B cell (primary cell): ENCODE data around the gene CKAP2L. TPM values are rescaled to one million over a fixed set of nuclear protein-coding genes. Genes with fewer than 3 reads are reported as not detected.

Experiments used
- ATAC-seq: fragments of 200-7000 bp; cut with Tn5 transposase; one replicate; pipeline ENCODE4 v1.10.0; 2021; ENCODE audit warnings: low read depth, mild to moderate bottlenecking, moderate number of reproducible peaks, moderate library complexity
- CTCF ChIA-PET: fragments of 350-600 bp; sonication (Branson Sonifier 250); formaldehyde crosslinking; loops from one replicate; lab custom pipeline; 2021; ENCODE audit warnings: antibody characterized with exemption, inconsistent platforms; lab: Charles Lee
- POLR2A ChIA-PET: fragments of 350-600 bp; sonication (Branson Sonifier 250); formaldehyde crosslinking; loops from one replicate; lab custom pipeline; 2021; ENCODE audit warnings: antibody characterized with exemption; lab: Charles Lee
- DNase-seq: peaks from one replicate; pipeline ENCODE4 v3.0.0; 2013
- H2AFZ ChIP-seq: 2 replicates; pipeline ENCODE4 v1.6.1; 2012; ENCODE audit warnings: mild to moderate bottlenecking, low read depth, low read length; ENCODE audit not compliant: insufficient read depth, poor library complexity, severe bottlenecking
- H3K27ac ChIP-seq, 2 donors: 1 replicate in 1 of 2; 2 replicates in 1 of 2; pipeline ENCODE4 v1.5.1; 2012 to 2013; ENCODE audit warnings: low read length in 2 of 2, mild to moderate bottlenecking in 2 of 2, moderate library complexity in 1 of 2
- H3K27me3 ChIP-seq, 4 experiments: fragments of 200-600 bp in 1 of 4; sonication (generic) in 1 of 4; replicated peaks in 1 of 4; 1 replicate in 2 of 4; 2 replicates in 2 of 4; pipeline versions ENCODE4 v1.6.1 to v1.7.0; 2013 to 2016; ENCODE audit warnings: low read length in 3 of 4, mild to moderate bottlenecking in 2 of 4, mixed read lengths in 1 of 4, moderate library complexity in 1 of 4; ENCODE audit not compliant: insufficient read depth in 4 of 4, control insufficient read depth in 3 of 4; ENCODE audit errors: control extremely low read depth in 1 of 4
- H3K36me3 ChIP-seq, 2 experiments: replicated peaks in 1 of 2; 1 replicate in 1 of 2; 2 replicates in 1 of 2; pipeline versions ENCODE4 v1.6.1 to v1.7.1; 2013; ENCODE audit warnings: low read length in 1 of 2; ENCODE audit not compliant: insufficient read depth in 2 of 2, control insufficient read depth in 1 of 2; ENCODE audit errors: control extremely low read depth in 1 of 2, extremely low read depth in 1 of 2
- H3K4me1 ChIP-seq, 2 donors: fragments of 200-600 bp in 1 of 2; sonication (generic) in 1 of 2; 1 replicate in 1 of 2; 2 replicates in 1 of 2; pipeline versions ENCODE4 v1.5.1 to v1.6.1; 2013 to 2017; ENCODE audit warnings: low read length in 2 of 2; ENCODE audit not compliant: control insufficient read depth in 2 of 2, insufficient read depth in 2 of 2
- H3K4me2 ChIP-seq: replicated peaks from 2 replicates; pipeline ENCODE3; 2012; ENCODE audit warnings: mild to moderate bottlenecking, low read depth, low read length; ENCODE audit not compliant: poor library complexity, severe bottlenecking
- H3K4me3 ChIP-seq, 5 experiments: fragments of 200-600 bp in 1 of 5; sonication (generic) in 1 of 5; 1 replicate in 3 of 5; 2 replicates in 2 of 5; pipeline versions ENCODE4 v1.5.1 to v1.7.0; 2011 to 2016; ENCODE audit warnings: low read length in 4 of 5, mild to moderate bottlenecking in 4 of 5, low read depth in 2 of 5, control low read depth in 1 of 5, moderate library complexity in 1 of 5; ENCODE audit not compliant: insufficient read depth in 1 of 5; ENCODE audit errors: control extremely low read depth in 1 of 5, extremely low read depth in 1 of 5
- H3K79me2 ChIP-seq: fragments of 200-600 bp; sonication (generic); one replicate; pipeline ENCODE4 v1.6.0; 2016; ENCODE audit warnings: low read length; ENCODE audit not compliant: control insufficient read depth, insufficient read depth
- H3K9ac ChIP-seq: fragments of 200-600 bp; sonication (generic); 2 replicates; pipeline ENCODE4 v1.6.1; 2017; ENCODE audit warnings: mild to moderate bottlenecking, low read length, moderate library complexity
- H3K9me3 ChIP-seq, 3 donors: one replicate each; pipeline versions ENCODE4 v1.6.1 to v1.7.1; 2013; ENCODE audit warnings: low read length in 2 of 3; ENCODE audit not compliant: control insufficient read depth in 2 of 3, insufficient read depth in 1 of 3; ENCODE audit errors: control extremely low read depth in 1 of 3
- H4K20me1 ChIP-seq: 2 replicates; pipeline ENCODE4 v1.6.0; 2012; ENCODE audit warnings: mild to moderate bottlenecking, low read length; ENCODE audit not compliant: insufficient read depth, control insufficient read depth, poor library complexity, severe bottlenecking
- H3K27ac Mint-ChIP-seq: one replicate; pipeline ENCODE4 v1.8.0; 2021; ENCODE audit warnings: mixed read lengths
- H3K27me3 Mint-ChIP-seq: one replicate; pipeline ENCODE4 v1.8.0; 2021; ENCODE audit warnings: mixed read lengths
- H3K4me1 Mint-ChIP-seq: one replicate; pipeline ENCODE4 v1.8.0; 2021; ENCODE audit warnings: mixed read lengths
- H3K4me3 Mint-ChIP-seq: one replicate; pipeline ENCODE4 v1.8.0; 2021; ENCODE audit warnings: mixed read lengths
- H3K9me3 Mint-ChIP-seq: one replicate; pipeline ENCODE4 v1.8.0; 2022; ENCODE audit warnings: mixed read lengths; ENCODE audit not compliant: insufficient read depth
- CTCF ChIP-seq: fragments of 200-600 bp; IDR thresholded peaks from one replicate; pipeline ENCODE4 v1.8.0; 2022; ENCODE audit warnings: antibody characterized with exemption, mild to moderate bottlenecking
- EZH2 ChIP-seq: IDR thresholded peaks from 2 replicates; pipeline ENCODE4 v1.6.1; 2012; ENCODE audit warnings: borderline replicate concordance, low read depth, mild to moderate bottlenecking, moderate library complexity, low read length; ENCODE audit not compliant: insufficient read depth, poor library complexity, severe bottlenecking
- WGBS: methylation state at CpG from one replicate; pipeline ENCODE4 v1.1.5; 2013; ENCODE audit warnings: missing lambda C conversion rate; ENCODE audit not compliant: insufficient coverage; 5-methylcytosine and 5-hydroxymethylcytosine counted together
- intact Hi-C: fragments of 100-400 bp; cut with micrococcal nuclease; formaldehyde crosslinking; loops from one replicate; pipeline ENCODE4 v1.10.0; 2022
- polyA plus RNA-seq: library from polyadenylated mRNA; depleted of rRNA; stranded (reverse); fragments of >200 nt; gene quantifications from 2 replicates; pipeline ENCODE4 v1.2.3, GENCODE V29; 2012
- total RNA-seq, 2 donors: library from RNA; stranded (reverse); fragments of 120-200 nt in 1 of 2; gene quantifications; 1 replicate in 1 of 2; 2 replicates in 1 of 2; pipeline versions ENCODE4 v1.2.3 to v1.2.4, GENCODE V29; 2013 to 2022

The CKAP2L gene
- total and polyA plus RNA-seq, 2 donors (not counting 1 experiment from before 2014, with no cell fraction given) = 0.01 to 0.25 TPM

GRCh38 chr2:112710956-112711750 lies 53.3 kb downstream of the CKAP2L start:
- POLR2A ChIA-PET = interaction anchor here (0.5 kb wide), 1 partner anchor 88 kb away, joined by 5 read pairs; no protein-coding TSS in a partner anchor
- 100% methylated on average over 4 of the region's 9 CpGs for WGBS
- peak overlapping the region; percentile 32 for H3K27ac Mint-ChIP-seq
- peaks cover 0 to 2% (median 0%) of the 10 kb centered on the region in 4 experiments for H3K27me3 ChIP-seq
- no peaks in the 10 kb centered on the region for H3K79me2 ChIP-seq
- no peak for TF ChIP-seq CTCF
- TF ChIP-seq EZH2 = no peak
- H3K4me3 ChIP-seq = no peak overlapping the region
- H3K4me3 Mint-ChIP-seq = peak overlapping the region; percentile 23
- ATAC-seq (no peak), DNase-seq (no peak)
- no peak overlapping the region for H3K4me2 ChIP-seq
- CTCF ChIA-PET = interaction anchor here (1.4 to 2.2 kb wide), 2 partner anchors 15 to 111 kb away, joined by 3 to 8 read pairs; no protein-coding TSS in a partner anchor
- no peaks in the 10 kb centered on the region for H3K9me3 Mint-ChIP-seq
- peaks cover 63% of the 10 kb centered on the region for H3K4me1 Mint-ChIP-seq
- intact Hi-C loops = no loop called here
- no peak overlapping the region for H3K9ac ChIP-seq
- H3K36me3 ChIP-seq = no peaks in the 10 kb centered on the region
- H3K9me3 ChIP-seq = no peaks in the 10 kb centered on the region
- no peak overlapping the region for H3K27ac ChIP-seq
- peaks cover 40 to 63% of the 10 kb centered on the region in 2 donors for H3K4me1 ChIP-seq
- no peaks in the 10 kb centered on the region for H3K27me3 Mint-ChIP-seq
- no peak overlapping the region for H2AFZ ChIP-seq
- H4K20me1 ChIP-seq = no peaks in the 10 kb centered on the region

- Mint-ChIP-seq H3K4me3 (peak overlapping the region; percentile 59), H3K4me1 (peaks cover 74% of the 10 kb centered on the region), H3K27me3 (no peaks in the 10 kb centered on the region), H3K9me3 (no peaks in the 10 kb centered on the region), H3K27ac (peak overlapping the region; percentile 81)
- DNase-seq (no peak), ATAC-seq (no peak)
- Histone ChIP-seq H2AFZ (no peak overlapping the region), H4K20me1 (no peaks in the 10 kb centered on the region), H3K9me3 (no peaks in the 10 kb centered on the region), H3K4me1 (peaks cover 49 to 75% of the 10 kb centered on the region in 2 donors), H3K4me2 (peak overlapping the region; percentile 7), H3K27me3 (peaks cover 0 to 1% (median 0%) of the 10 kb centered on the region in 4 experiments), H3K36me3 (no peaks in the 10 kb centered on the region), H3K79me2 (no peaks in the 10 kb centered on the region), H3K4me3 (no peak overlapping the region), H3K9ac (no peak overlapping the region), H3K27ac (no peak overlapping the region)
- WGBS = 92% methylated on average over 4 of the region's 6 CpGs
- no peak for TF ChIP-seq EZH2
- no peak for TF ChIP-seq CTCF
- POLR2A ChIA-PET = interaction anchor here (0.8 to 1.8 kb wide), 3 partner anchors 10 to 64 kb away, joined by 3 to 9 read pairs (median 4); partner anchors contain the start of gene SLC20A1
- CTCF ChIA-PET = interaction anchor here (1.2 to 7.0 kb wide), 4 partner anchors 15 to 83 kb away, joined by 4 to 67 read pairs (median 18); partner anchors contain the start of gene SLC20A1
- intact Hi-C loops = loop anchor here (2.0 to 5.0 kb wide), 2 partner anchors 17 to 62 kb away; partner anchors contain the start of gene SLC20A1
Measured at GRCh38 chr2:112709703-112710102, 54.7 kb downstream of the CKAP2L start.
